ENCODE measurements around the gene NKAP. TPM values are rescaled to one million over a fixed set of nuclear protein-coding genes. Genes with fewer than 3 reads are reported as not detected.

NKAP gene
- total and polyA plus RNA-seq, 11 donors, result 2.9 to 7.8 (median 5.9) TPM

DNA sequence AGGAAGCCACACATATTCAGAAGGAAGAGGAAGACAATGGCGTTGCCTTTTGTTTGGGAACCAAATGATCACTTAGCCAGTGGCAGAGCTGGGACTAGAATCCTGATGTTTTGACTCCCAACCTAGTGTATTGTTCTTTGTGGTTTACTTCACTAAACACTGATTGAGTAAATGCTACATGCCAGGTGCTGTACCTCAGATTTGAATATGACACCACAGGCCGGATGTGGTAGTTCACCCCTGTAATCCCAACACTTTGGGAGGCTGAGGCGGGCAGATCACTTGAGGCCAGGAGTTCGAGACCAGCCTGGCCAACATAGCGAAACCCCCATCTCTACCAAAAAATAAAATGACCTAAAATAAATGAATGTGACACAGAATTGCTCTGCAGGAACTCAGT is 63.5 kb downstream of the NKAP start:
- 74 to 88% (median 82%) methylated on average over 5 of the region's 5 CpGs for WGBS, 4 donors
- Histone ChIP-seq H3K27ac (no peak overlapping the region), H3K36me3 (peaks cover 0 to 48% (median 24%) of the 10 kb centered on the region in 9 donors), H3K27me3 (no peaks in the 10 kb centered on the region), H3K4me3 (no peak overlapping the region), H3K9me3 (no peaks in the 10 kb centered on the region), H3K4me1 (no peaks in the 10 kb centered on the region)
- intact Hi-C loops (cut with DNase I), result no loop called here
- ATAC-seq (no peak), DNase-seq (no peak)
- no peak for TF ChIP-seq POLR2A (IDR thresholded peaks at IDR 0.05)
- TF ChIP-seq, protein P1, sequence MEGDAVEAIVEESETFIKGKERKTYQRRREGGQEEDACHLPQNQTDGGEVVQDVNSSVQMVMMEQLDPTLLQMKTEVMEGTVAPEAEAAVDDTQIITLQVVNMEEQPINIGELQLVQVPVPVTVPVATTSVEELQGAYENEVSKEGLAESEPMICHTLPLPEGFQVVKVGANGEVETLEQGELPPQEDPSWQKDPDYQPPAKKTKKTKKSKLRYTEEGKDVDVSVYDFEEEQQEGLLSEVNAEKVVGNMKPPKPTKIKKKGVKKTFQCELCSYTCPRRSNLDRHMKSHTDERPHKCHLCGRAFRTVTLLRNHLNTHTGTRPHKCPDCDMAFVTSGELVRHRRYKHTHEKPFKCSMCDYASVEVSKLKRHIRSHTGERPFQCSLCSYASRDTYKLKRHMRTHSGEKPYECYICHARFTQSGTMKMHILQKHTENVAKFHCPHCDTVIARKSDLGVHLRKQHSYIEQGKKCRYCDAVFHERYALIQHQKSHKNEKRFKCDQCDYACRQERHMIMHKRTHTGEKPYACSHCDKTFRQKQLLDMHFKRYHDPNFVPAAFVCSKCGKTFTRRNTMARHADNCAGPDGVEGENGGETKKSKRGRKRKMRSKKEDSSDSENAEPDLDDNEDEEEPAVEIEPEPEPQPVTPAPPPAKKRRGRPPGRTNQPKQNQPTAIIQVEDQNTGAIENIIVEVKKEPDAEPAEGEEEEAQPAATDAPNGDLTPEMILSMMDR (IDR thresholded peaks at IDR 0.05), result no peak

DNA sequence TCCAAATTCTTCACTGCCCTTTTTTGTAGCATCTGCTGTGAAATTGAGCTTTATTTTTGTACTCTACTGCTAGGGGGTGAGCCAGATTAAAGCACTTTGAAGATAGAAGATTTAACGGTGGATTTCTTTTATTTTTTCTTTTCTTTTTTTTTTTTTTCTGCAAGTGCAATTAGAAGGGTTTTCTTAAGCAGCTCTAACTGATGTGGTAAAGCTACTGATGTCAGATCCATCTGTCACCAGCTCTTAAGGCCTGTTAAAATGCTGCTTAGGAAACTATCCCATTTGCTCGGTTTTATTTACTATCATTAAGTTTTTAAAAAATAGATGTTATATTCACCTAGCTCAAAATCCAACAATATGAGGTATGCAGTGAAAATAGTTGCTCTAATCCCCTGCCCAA is 64.8 kb downstream of the NKAP start:
- DNase-seq, result no peak
- Histone ChIP-seq H3K4me1 (peaks cover 0 to 5% (median 0%) of the 10 kb centered on the region in 12 donors), H3K4me3 (no peak overlapping the region), H3K9me3 (no peaks in the 10 kb centered on the region), H3K27ac (no peak overlapping the region), H3K27me3 (no peaks in the 10 kb centered on the region), H3K36me3 (peaks cover 0 to 55% (median 31%) of the 10 kb centered on the region in 9 donors)
- intact Hi-C loops (cut with DNase I), result loop anchor here in 2 of 10 donors (10.0 kb wide), 1 partner anchor 66 kb away; the partner anchor contains the start of gene NKAP (in 2 of the 2)
- no peak for ATAC-seq
- 71 to 78% (median 73%) methylated on average over 2 of the region's 2 CpGs for WGBS, 4 donors
- no peak for TF ChIP-seq POLR2A (IDR thresholded peaks at IDR 0.05)
- TF ChIP-seq, protein P1 (IDR thresholded peaks at IDR 0.05), result no peak

DNA sequence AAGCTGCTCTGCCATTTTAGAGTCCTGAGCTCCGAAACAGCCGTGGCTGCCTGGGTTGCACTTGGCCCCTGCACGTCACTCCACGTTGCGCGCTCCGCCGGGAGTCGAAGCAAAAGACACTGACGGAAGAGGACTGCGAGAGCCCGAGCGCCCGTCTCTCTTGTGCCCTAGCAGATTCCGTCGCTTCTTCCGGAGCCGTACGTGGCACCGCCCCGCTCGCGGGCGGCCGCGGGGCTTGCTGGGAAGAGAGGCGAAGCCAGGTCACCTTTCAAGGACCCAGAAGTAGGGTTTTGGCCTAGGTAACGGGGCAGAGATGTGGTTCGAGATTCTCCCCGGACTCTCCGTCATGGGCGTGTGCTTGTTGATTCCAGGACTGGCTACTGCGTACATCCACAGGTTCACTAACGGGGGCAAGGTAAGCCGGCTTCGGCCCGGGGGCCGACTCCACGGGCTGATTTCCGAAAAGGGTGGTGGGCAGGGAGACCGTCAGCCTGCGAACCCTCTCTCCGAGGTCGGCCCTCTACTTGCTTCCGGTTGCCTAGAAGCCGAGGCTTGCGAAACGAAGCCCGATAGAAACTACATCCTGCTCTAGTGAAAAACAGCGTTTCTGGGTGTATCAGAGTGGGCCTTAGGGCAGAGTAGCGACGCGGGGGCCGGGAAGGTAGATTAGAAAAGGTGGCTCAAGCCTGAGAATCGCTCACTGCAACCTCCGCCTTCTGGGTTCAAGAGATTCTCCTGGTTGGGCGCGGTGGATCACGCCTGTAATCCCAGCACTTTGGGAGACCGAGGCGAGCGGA is 71.8 kb downstream of the NKAP start, which contains the start of the genes NDUFA1 and RNF113A:
NDUFA1 (plus strand) TSS at position 234 of the 797 bp plus-strand sequence; CDS start at position 314, 80 bp downstream.
RNF113A (minus strand) TSS at position 135 of the 797 bp plus-strand sequence; CDS start at position 15, 120 bp downstream.
- Histone ChIP-seq H3K36me3 (peaks cover 0 to 29% (median 17%) of the 10 kb centered on the region in 9 donors), H3K27ac (peak within 1 kb of the TSS; percentile 88 to 99 (median 92)), H3K9me3 (no peaks in the 10 kb centered on the region), H3K4me3 (peak within 1 kb of the TSS; percentile 41 to 97 (median 74)), H3K27me3 (no peaks in the 10 kb centered on the region), H3K4me1 (peaks cover 0 to 26% (median 3%) of the 10 kb centered on the region in 12 donors)
- peak; percentile 82 to 90 (median 88) for DNase-seq
- peak; percentile 97 to 98 (median 98) for ATAC-seq
- intact Hi-C loops (cut with DNase I), result loop anchor here in 4 of 10 donors (1.0 to 10.0 kb wide), 3 partner anchors 18 to 79 kb away; partner anchors contain the start of genes NKAP (in 2 of the 4) and RPL39 (in 1 of the 4)
- WGBS, 4 donors, result 0 to 51% (median 23%) methylated on average over 52 to 62 of the region's 62 CpGs
- TF ChIP-seq, protein P1 (IDR thresholded peaks at IDR 0.05), result no peak
- TF ChIP-seq POLR2A (IDR thresholded peaks at IDR 0.05), result peak in 1 of 2 donors; percentile 41

DNA sequence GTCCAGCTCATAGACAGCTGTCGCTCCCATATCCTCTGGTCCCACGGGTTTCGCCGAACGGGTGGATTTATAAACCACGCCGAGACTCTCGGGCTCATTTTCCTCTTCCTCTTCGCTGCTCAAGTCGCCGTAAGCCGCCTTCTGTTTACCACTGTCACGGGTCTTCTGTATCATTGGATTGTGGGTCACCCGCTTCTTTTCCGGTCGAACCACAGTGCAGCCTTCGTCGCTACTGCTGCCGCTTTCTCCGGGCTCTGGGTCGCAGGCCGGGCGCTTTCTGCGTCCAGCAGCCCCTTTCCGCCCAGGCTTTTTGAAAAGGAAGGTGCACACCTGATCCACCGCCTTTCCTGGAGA is 72.3 kb downstream of the NKAP start:
- Histone ChIP-seq H3K36me3 (peaks cover 0 to 24% (median 12%) of the 10 kb centered on the region in 9 donors), H3K27me3 (no peaks in the 10 kb centered on the region), H3K4me3 (peak overlapping the region; percentile 41 to 97 (median 74)), H3K9me3 (no peaks in the 10 kb centered on the region), H3K27ac (peak overlapping the region; percentile 88 to 99 (median 92)), H3K4me1 (peaks cover 0 to 26% (median 3%) of the 10 kb centered on the region in 12 donors)
- intact Hi-C loops (cut with DNase I), result loop anchor here in 4 of 10 donors (1.0 to 10.0 kb wide), 3 partner anchors 18 to 79 kb away; partner anchors contain the start of genes NKAP (in 2 of the 4) and RPL39 (in 1 of the 4)
- WGBS, 4 donors, result 0 to 41% (median 18%) methylated on average over 26 of the region's 26 CpGs
- peak in 2 of 5 donors; percentile 17 to 35 for DNase-seq
- TF ChIP-seq, protein P1 (IDR thresholded peaks at IDR 0.05), result no peak
- no peak for TF ChIP-seq POLR2A (IDR thresholded peaks at IDR 0.05)
- ATAC-seq, result peak; percentile 37 to 56 (median 48)
